Breast epithelium (tissue), 4 donors: ENCODE data around the gene RUBCN. TPM values are rescaled to one million over a fixed set of nuclear protein-coding genes. Genes with fewer than 3 reads are reported as not detected.
"Not testable (repeated sequence)": the region's sequence is repeated elsewhere in the genome, so short reads cannot be mapped to it uniquely, and the experiment has no call there.

ENCODE experiments used
- DNase-seq, 2 donors: peaks; one replicate each; pipeline ENCODE4 v3.0.0-alpha.2; 2019; ENCODE audit warnings: low spot score in 2 of 2
- H3K27ac ChIP-seq, 2 donors: fragments of 200-600 bp; sonication (generic) in 1 of 2; one replicate each; pipeline ENCODE4 v1.5.1; 2016 to 2019; ENCODE audit warnings: mild to moderate bottlenecking in 1 of 2
- H3K27me3 ChIP-seq, 2 donors: fragments of 200-600 bp; sonication (generic) in 1 of 2; one replicate each; pipeline versions ENCODE4 v1.5.1 to v1.6.0; 2017 to 2019; ENCODE audit warnings: control low read depth in 1 of 2, mild to moderate bottlenecking in 1 of 2
- H3K36me3 ChIP-seq: fragments of 200-600 bp; one replicate; pipeline ENCODE4 v1.5.1; 2019
- H3K4me1 ChIP-seq, 2 donors: fragments of 200-600 bp; sonication (generic); one replicate each; pipeline ENCODE4 v1.5.1; 2016 to 2019; ENCODE audit warnings: control low read depth in 1 of 2
- H3K4me3 ChIP-seq, 3 donors: fragments of 200-600 bp; sonication (generic); 1 replicate in 2 of 3; 2 replicates in 1 of 3; pipeline ENCODE4 v1.5.1; 2016 to 2019; ENCODE audit warnings: mild to moderate bottlenecking in 3 of 3, moderate library complexity in 2 of 3
- H3K9me3 ChIP-seq, 2 donors: fragments of 200-600 bp; sonication (generic) in 1 of 2; one replicate each; pipeline ENCODE4 v1.5.1; 2016 to 2019; ENCODE audit warnings: control low read depth in 1 of 2
- CTCF ChIP-seq, 3 donors: fragments of 450-650 bp; IDR thresholded peaks; one replicate each; pipeline ENCODE4 v1.5.1; 2016 to 2017; ENCODE audit warnings: antibody characterized with exemption in 3 of 3, mild to moderate bottlenecking in 3 of 3, moderate library complexity in 3 of 3
- POLR2AphosphoS5 ChIP-seq, 3 donors: sonication (generic); formaldehyde crosslinking; IDR thresholded peaks; one replicate each; pipeline ENCODE4 v1.6.1; 2017; ENCODE audit warnings: antibody characterized with exemption in 3 of 3
- intact Hi-C: fragments of 100-400 bp; cut with DNase I; formaldehyde crosslinking; loops from one replicate; pipeline ENCODE4 v1.15.1; 2023; ENCODE audit warnings: low total_unique reads
- total RNA-seq, 3 donors: library from RNA; depleted of rRNA; stranded (reverse); fragments of >200 nt; gene quantifications; one replicate each; pipeline ENCODE4 v1.1.0, GENCODE V29; 2016

RUBCN gene
- total RNA-seq, 3 donors from 2014 or later: 26.3 to 36.4 (median 35.7) TPM

- H3K36me3 ChIP-seq, intact Hi-C loops, H3K27me3 ChIP-seq, H3K27ac ChIP-seq, H3K9me3 ChIP-seq, DNase-seq, H3K4me3 ChIP-seq, H3K4me1 ChIP-seq: not testable (repeated sequence)
- peak in 1 of 3 donors; percentile 30 for TF ChIP-seq CTCF (IDR thresholded peaks at IDR 0.05)
Measured at GRCh38 chr3:197631989-197632388, 104.7 kb downstream of the RUBCN start.

GRCh38 chr3:197630766-197631165 is 105.9 kb downstream of the RUBCN start:
- H3K9me3 ChIP-seq, intact Hi-C loops: not testable (repeated sequence)

GRCh38 chr3:197629286-197629685 is 107.4 kb downstream of the RUBCN start:
- H3K27me3 ChIP-seq, H3K9me3 ChIP-seq, intact Hi-C loops, H3K36me3 ChIP-seq, H3K27ac ChIP-seq, H3K4me1 ChIP-seq, DNase-seq, H3K4me3 ChIP-seq: not testable (repeated sequence)

More at GRCh38 chr3:197630766-197631165, 105.9 kb downstream of the RUBCN start:
- not testable (repeated sequence) for H3K27ac ChIP-seq, DNase-seq, H3K36me3 ChIP-seq, H3K4me3 ChIP-seq, H3K27me3 ChIP-seq, H3K4me1 ChIP-seq

- H3K36me3 ChIP-seq, H3K4me1 ChIP-seq, intact Hi-C loops, H3K27me3 ChIP-seq, H3K9me3 ChIP-seq: not testable (repeated sequence)
- Histone ChIP-seq H3K27ac (peak overlapping the region; percentile 85 to 89), H3K4me3 (peak overlapping the region; percentile 63 to 76 (median 66))
- TF ChIP-seq POLR2AphosphoS5 (IDR thresholded peaks at IDR 0.05): peak in 2 of 3 donors; percentile 39 to 47
- DNase-seq: peak; percentile 73 to 84
Measured at GRCh38 chr3:197627772-197628523, 108.8 kb downstream of the RUBCN start.

- H3K4me1 ChIP-seq, DNase-seq, intact Hi-C loops, H3K27me3 ChIP-seq, H3K9me3 ChIP-seq, H3K36me3 ChIP-seq: not testable (repeated sequence)
- Histone ChIP-seq H3K27ac (peak overlapping the region; percentile 85 to 89), H3K4me3 (peak overlapping the region; percentile 63 to 76 (median 66))
Measured at GRCh38 chr3:197627158-197627771, 109.4 kb downstream of the RUBCN start.

GRCh38 chr3:197626404-197627157 is 110.1 kb downstream of the RUBCN start:
- H3K27me3 ChIP-seq, H3K4me1 ChIP-seq, intact Hi-C loops, H3K9me3 ChIP-seq, DNase-seq, H3K36me3 ChIP-seq, H3K27ac ChIP-seq: not testable (repeated sequence)
- peak overlapping the region; percentile 63 to 76 (median 66) for H3K4me3 ChIP-seq

GRCh38 chr3:197621478-197621877 is 115.2 kb downstream of the RUBCN start:
- H3K27me3 ChIP-seq, H3K4me1 ChIP-seq, DNase-seq, H3K36me3 ChIP-seq, intact Hi-C loops, H3K27ac ChIP-seq, H3K4me3 ChIP-seq, H3K9me3 ChIP-seq: not testable (repeated sequence)

Other genes starting within 250 kb of the RUBCN start
- gene BDH1, start 180.9 kb downstream of the RUBCN start, total RNA-seq: 10 to 100 TPM; 14.6 to 33.1 (median 16.4) TPM
- 10 to 100 TPM; 56.5 to 61.6 (median 56.7) TPM for gene FYTTD1, start 13.0 kb upstream of the RUBCN start, total RNA-seq
- gene LRCH3, start 54.4 kb upstream of the RUBCN start, total RNA-seq: 10 to 100 TPM; 41.6 to 61.0 (median 49.8) TPM
- 100 to 1,000 TPM; 650 to 918 (median 888) TPM for gene RPL35A, start 213.3 kb upstream of the RUBCN start, total RNA-seq
- 10 to 100 TPM in 1 of 3 donors, 1 to 10 TPM in 2; 3.9 to 12.0 (median 5.0) TPM for gene LMLN, start 223.3 kb upstream of the RUBCN start, total RNA-seq